ENCODE results near the gene CD2BP2.
"Not testable (repeated sequence)": the region's sequence is repeated elsewhere in the genome, so short reads cannot be mapped to it uniquely, and the experiment has no call there.

GRCh38 chr16:30334473-30334989, 20.6 kb downstream of the CD2BP2 start:
- not testable (repeated sequence) for TF ChIP-seq EZH2 (IDR thresholded peaks at IDR 0.05; ENCODE audit: insufficient read depth, poor library complexity, severe bottlenecking); EZH2phosphoT487 (IDR thresholded peaks at IDR 0.05; ENCODE audit: insufficient read depth, low read depth)

Data from GM23248 (cell line).